Measurements from ENCODE around the gene SLC46A1.

SLC46A1 gene

GRCh38 chr17:28350271-28350670 lies 55.7 kb downstream of the SLC46A1 start:
- Histone ChIP-seq H3K27me3 (ENCODE audit: insufficient read depth, low read length) (no peaks in the 10 kb centered on the region), H3K4me1 (ENCODE audit: control insufficient read depth in 1 of 2, insufficient read depth in 2 of 2, low read length in 2 of 2) (peaks cover 2 to 6% of the 10 kb centered on the region in 2 experiments), H3K9me3 (ENCODE audit: insufficient read depth, low read depth, low read length) (no peaks in the 10 kb centered on the region), H4K91ac (ENCODE audit: low read depth, low read length) (no peak overlapping the region), H4K12ac (ENCODE audit: low read depth, low read length) (no peak overlapping the region), H3K4ac (ENCODE audit: low read depth, low read length) (no peak overlapping the region), H3K23ac (ENCODE audit: low read length) (no peak overlapping the region), H2BK120ac (ENCODE audit: insufficient read depth, low read length, poor library complexity) (no peak overlapping the region), H2AK5ac (ENCODE audit: low read length) (no peak overlapping the region), H4K8ac (ENCODE audit: low read depth, low read length) (no peak overlapping the region), H3K36me3 (ENCODE audit: control insufficient read depth in 1 of 2, insufficient read depth in 2 of 2, low read length in 2 of 2) (peaks cover 54 to 73% of the 10 kb centered on the region in 2 experiments), H3K9ac (ENCODE audit: low read length) (no peak overlapping the region), H3K79me2 (ENCODE audit: control insufficient read depth, insufficient read depth, low read length, poor library complexity) (no peaks in the 10 kb centered on the region), H3K79me1 (ENCODE audit: low read length) (no peaks in the 10 kb centered on the region), H2BK5ac (ENCODE audit: low read depth, low read length, poor library complexity) (no peak overlapping the region), H3K27ac (ENCODE audit: low read depth, low read length) (no peak overlapping the region), H2AFZ (ENCODE audit: insufficient read depth, low read length, poor library complexity) (no peak overlapping the region), H3K4me2 (ENCODE audit: low read length) (no peak overlapping the region), H3K4me3 (ENCODE audit: low read depth, low read length) (no peak overlapping the region), H3K18ac (ENCODE audit: low read length) (no peak overlapping the region), H3K14ac (ENCODE audit: low read length) (no peak overlapping the region), H2BK12ac (ENCODE audit: low read length) (no peak overlapping the region)
- no CpG with 5 or more reads among the region's 7 CpGs for WGBS (ENCODE audit: extremely low coverage, insufficient coverage, insufficient read length)
- no peak for DNase-seq

DNA sequence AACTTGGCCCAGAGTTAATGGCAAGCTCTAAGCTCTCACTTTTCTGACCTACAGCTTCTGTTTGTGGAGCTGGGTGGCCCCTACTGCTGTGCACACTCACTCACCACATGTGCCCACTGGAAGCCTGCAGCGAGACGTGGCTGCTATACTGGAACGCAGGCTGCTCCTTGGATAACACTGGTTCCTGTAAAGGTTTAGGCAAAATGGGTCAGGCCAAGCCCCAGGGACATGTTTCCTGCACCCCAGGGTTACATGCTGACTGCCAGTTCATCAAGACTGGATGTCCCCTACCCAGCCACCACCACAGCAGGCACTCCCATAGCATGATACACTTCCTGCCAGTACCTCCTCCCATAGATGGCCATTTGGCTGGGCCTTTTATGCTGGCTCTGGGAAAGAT lies 57.0 kb downstream of the SLC46A1 start:
- Histone ChIP-seq H3K9ac (ENCODE audit: low read length) (no peak overlapping the region), H2AFZ (ENCODE audit: insufficient read depth, low read length, poor library complexity) (no peak overlapping the region), H2AK5ac (ENCODE audit: low read length) (no peak overlapping the region), H3K14ac (ENCODE audit: low read length) (no peak overlapping the region), H3K9me3 (ENCODE audit: insufficient read depth, low read depth, low read length) (no peaks in the 10 kb centered on the region), H3K4me1 (ENCODE audit: control insufficient read depth in 1 of 2, insufficient read depth in 2 of 2, low read length in 2 of 2) (peaks cover 2 to 8% of the 10 kb centered on the region in 2 experiments), H3K27me3 (ENCODE audit: insufficient read depth, low read length) (no peaks in the 10 kb centered on the region), H3K4me3 (ENCODE audit: low read depth, low read length) (no peak overlapping the region), H3K79me2 (ENCODE audit: control insufficient read depth, insufficient read depth, low read length, poor library complexity) (no peaks in the 10 kb centered on the region), H3K79me1 (ENCODE audit: low read length) (no peaks in the 10 kb centered on the region), H3K4me2 (ENCODE audit: low read length) (no peak overlapping the region), H4K8ac (ENCODE audit: low read depth, low read length) (no peak overlapping the region), H3K36me3 (ENCODE audit: control insufficient read depth in 1 of 2, insufficient read depth in 2 of 2, low read length in 2 of 2) (peaks cover 59 to 79% of the 10 kb centered on the region in 2 experiments), H2BK120ac (ENCODE audit: insufficient read depth, low read length, poor library complexity) (no peak overlapping the region), H3K27ac (ENCODE audit: low read depth, low read length) (no peak overlapping the region), H2BK12ac (ENCODE audit: low read length) (no peak overlapping the region), H4K91ac (ENCODE audit: low read depth, low read length) (no peak overlapping the region), H2BK5ac (ENCODE audit: low read depth, low read length, poor library complexity) (no peak overlapping the region), H3K18ac (ENCODE audit: low read length) (no peak overlapping the region), H3K4ac (ENCODE audit: low read depth, low read length) (no peak overlapping the region), H3K23ac (ENCODE audit: low read length) (no peak overlapping the region), H4K12ac (ENCODE audit: low read depth, low read length) (no peak overlapping the region)
- DNase-seq = no peak
- no CpG with 5 or more reads among the region's 3 CpGs for WGBS (ENCODE audit: extremely low coverage, insufficient coverage, insufficient read length)

- peak overlapping the region; percentile 47 for H3K18ac ChIP-seq (ENCODE audit: low read length)
- no peak overlapping the region for H2BK5ac ChIP-seq (ENCODE audit: low read depth, low read length, poor library complexity)
- no peaks in the 10 kb centered on the region for H3K79me1 ChIP-seq (ENCODE audit: low read length)
- no peak overlapping the region for H3K23ac ChIP-seq (ENCODE audit: low read length)
- H3K4me2 ChIP-seq (ENCODE audit: low read length) = no peak overlapping the region
- H3K79me2 ChIP-seq (ENCODE audit: control insufficient read depth, insufficient read depth, low read length, poor library complexity) = no peaks in the 10 kb centered on the region
- peaks cover 2 to 8% of the 10 kb centered on the region in 2 experiments for H3K4me1 ChIP-seq (ENCODE audit: control insufficient read depth in 1 of 2, insufficient read depth in 2 of 2, low read length in 2 of 2)
- peaks cover 65 to 82% of the 10 kb centered on the region in 2 experiments for H3K36me3 ChIP-seq (ENCODE audit: control insufficient read depth in 1 of 2, insufficient read depth in 2 of 2, low read length in 2 of 2)
- H3K27ac ChIP-seq (ENCODE audit: low read depth, low read length) = peak overlapping the region; percentile 15
- no peak overlapping the region for H2BK12ac ChIP-seq (ENCODE audit: low read length)
- no peak overlapping the region for H3K14ac ChIP-seq (ENCODE audit: low read length)
- no peak overlapping the region for H2BK120ac ChIP-seq (ENCODE audit: insufficient read depth, low read length, poor library complexity)
- no peak overlapping the region for H2AK5ac ChIP-seq (ENCODE audit: low read length)
- H3K4ac ChIP-seq (ENCODE audit: low read depth, low read length) = no peak overlapping the region
- no peak overlapping the region for H2AFZ ChIP-seq (ENCODE audit: insufficient read depth, low read length, poor library complexity)
- H3K9me3 ChIP-seq (ENCODE audit: insufficient read depth, low read depth, low read length) = no peaks in the 10 kb centered on the region
- DNase-seq = peak; percentile 50 to 53
- H3K9ac ChIP-seq (ENCODE audit: low read length) = no peak overlapping the region
- WGBS (ENCODE audit: extremely low coverage, insufficient coverage, insufficient read length) = no CpG with 5 or more reads among the region's 8 CpGs
- no peak overlapping the region for H4K91ac ChIP-seq (ENCODE audit: low read depth, low read length)
- H3K4me3 ChIP-seq (ENCODE audit: low read depth, low read length) = no peak overlapping the region
- peak overlapping the region; percentile 13 for H4K8ac ChIP-seq (ENCODE audit: low read depth, low read length)
- H3K27me3 ChIP-seq (ENCODE audit: insufficient read depth, low read length) = no peaks in the 10 kb centered on the region
- H4K12ac ChIP-seq (ENCODE audit: low read depth, low read length) = peak overlapping the region; percentile 27
These were observed 58.6 kb downstream of the SLC46A1 start for GRCh38 chr17:28347261-28347891.

- Histone ChIP-seq H3K9me3 (ENCODE audit: insufficient read depth, low read depth, low read length) (no peaks in the 10 kb centered on the region), H3K9ac (ENCODE audit: low read length) (no peak overlapping the region), H3K18ac (ENCODE audit: low read length) (no peak overlapping the region), H3K27me3 (ENCODE audit: insufficient read depth, low read length) (no peaks in the 10 kb centered on the region), H3K4ac (ENCODE audit: low read depth, low read length) (no peak overlapping the region), H3K79me1 (ENCODE audit: low read length) (no peaks in the 10 kb centered on the region), H4K91ac (ENCODE audit: low read depth, low read length) (no peak overlapping the region), H3K4me3 (ENCODE audit: low read depth, low read length) (no peak overlapping the region), H3K14ac (ENCODE audit: low read length) (no peak overlapping the region), H3K79me2 (ENCODE audit: control insufficient read depth, insufficient read depth, low read length, poor library complexity) (no peaks in the 10 kb centered on the region), H3K27ac (ENCODE audit: low read depth, low read length) (no peak overlapping the region), H2BK120ac (ENCODE audit: insufficient read depth, low read length, poor library complexity) (no peak overlapping the region), H4K8ac (ENCODE audit: low read depth, low read length) (no peak overlapping the region), H3K36me3 (ENCODE audit: control insufficient read depth in 1 of 2, insufficient read depth in 2 of 2, low read length in 2 of 2) (peaks cover 68 to 85% of the 10 kb centered on the region in 2 experiments), H3K4me1 (ENCODE audit: control insufficient read depth in 1 of 2, insufficient read depth in 2 of 2, low read length in 2 of 2) (peaks cover 2 to 8% of the 10 kb centered on the region in 2 experiments), H3K23ac (ENCODE audit: low read length) (no peak overlapping the region), H2AFZ (ENCODE audit: insufficient read depth, low read length, poor library complexity) (no peak overlapping the region), H2BK5ac (ENCODE audit: low read depth, low read length, poor library complexity) (no peak overlapping the region), H2BK12ac (ENCODE audit: low read length) (no peak overlapping the region), H2AK5ac (ENCODE audit: low read length) (no peak overlapping the region), H4K12ac (ENCODE audit: low read depth, low read length) (no peak overlapping the region), H3K4me2 (ENCODE audit: low read length) (no peak overlapping the region)
- WGBS (ENCODE audit: extremely low coverage, insufficient coverage, insufficient read length) = no CpG with 5 or more reads among the region's 7 CpGs
- peak in 1 of 2 donors; percentile 46 for DNase-seq
These were observed 59.2 kb downstream of the SLC46A1 start for GRCh38 chr17:28346746-28347246.
